ENCODE measurements around the gene UBE2F. TPM values are rescaled to one million over a fixed set of nuclear protein-coding genes. Genes with fewer than 3 reads are reported as not detected.

Gene UBE2F
- total and polyA plus RNA-seq, 2 of the 13 experiments (the other 11 are each of a cell fraction or from before 2014, with no cell fraction given) = 35.4 to 73.1 TPM

- TF ChIP-seq, protein P1, sequence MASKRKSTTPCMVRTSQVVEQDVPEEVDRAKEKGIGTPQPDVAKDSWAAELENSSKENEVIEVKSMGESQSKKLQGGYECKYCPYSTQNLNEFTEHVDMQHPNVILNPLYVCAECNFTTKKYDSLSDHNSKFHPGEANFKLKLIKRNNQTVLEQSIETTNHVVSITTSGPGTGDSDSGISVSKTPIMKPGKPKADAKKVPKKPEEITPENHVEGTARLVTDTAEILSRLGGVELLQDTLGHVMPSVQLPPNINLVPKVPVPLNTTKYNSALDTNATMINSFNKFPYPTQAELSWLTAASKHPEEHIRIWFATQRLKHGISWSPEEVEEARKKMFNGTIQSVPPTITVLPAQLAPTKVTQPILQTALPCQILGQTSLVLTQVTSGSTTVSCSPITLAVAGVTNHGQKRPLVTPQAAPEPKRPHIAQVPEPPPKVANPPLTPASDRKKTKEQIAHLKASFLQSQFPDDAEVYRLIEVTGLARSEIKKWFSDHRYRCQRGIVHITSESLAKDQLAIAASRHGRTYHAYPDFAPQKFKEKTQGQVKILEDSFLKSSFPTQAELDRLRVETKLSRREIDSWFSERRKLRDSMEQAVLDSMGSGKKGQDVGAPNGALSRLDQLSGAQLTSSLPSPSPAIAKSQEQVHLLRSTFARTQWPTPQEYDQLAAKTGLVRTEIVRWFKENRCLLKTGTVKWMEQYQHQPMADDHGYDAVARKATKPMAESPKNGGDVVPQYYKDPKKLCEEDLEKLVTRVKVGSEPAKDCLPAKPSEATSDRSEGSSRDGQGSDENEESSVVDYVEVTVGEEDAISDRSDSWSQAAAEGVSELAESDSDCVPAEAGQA (IDR thresholded peaks at IDR 0.05; ENCODE audit: low read depth) = no peak
- TF ChIP-seq, protein P1 (CRISPR knock-in tag; IDR thresholded peaks at IDR 0.05; ENCODE audit: borderline replicate concordance) = no peak
- TF ChIP-seq, protein P2, sequence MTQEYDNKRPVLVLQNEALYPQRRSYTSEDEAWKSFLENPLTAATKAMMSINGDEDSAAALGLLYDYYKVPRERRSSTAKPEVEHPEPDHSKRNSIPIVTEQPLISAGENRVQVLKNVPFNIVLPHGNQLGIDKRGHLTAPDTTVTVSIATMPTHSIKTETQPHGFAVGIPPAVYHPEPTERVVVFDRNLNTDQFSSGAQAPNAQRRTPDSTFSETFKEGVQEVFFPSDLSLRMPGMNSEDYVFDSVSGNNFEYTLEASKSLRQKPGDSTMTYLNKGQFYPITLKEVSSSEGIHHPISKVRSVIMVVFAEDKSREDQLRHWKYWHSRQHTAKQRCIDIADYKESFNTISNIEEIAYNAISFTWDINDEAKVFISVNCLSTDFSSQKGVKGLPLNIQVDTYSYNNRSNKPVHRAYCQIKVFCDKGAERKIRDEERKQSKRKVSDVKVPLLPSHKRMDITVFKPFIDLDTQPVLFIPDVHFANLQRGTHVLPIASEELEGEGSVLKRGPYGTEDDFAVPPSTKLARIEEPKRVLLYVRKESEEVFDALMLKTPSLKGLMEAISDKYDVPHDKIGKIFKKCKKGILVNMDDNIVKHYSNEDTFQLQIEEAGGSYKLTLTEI (CRISPR knock-in tag; conservative IDR thresholded peaks at IDR 0.05) = no peak
- TF ChIP-seq ZNF207 (IDR thresholded peaks at IDR 0.05; ENCODE audit: borderline replicate concordance) = no peak
- TF ChIP-seq, protein P3, sequence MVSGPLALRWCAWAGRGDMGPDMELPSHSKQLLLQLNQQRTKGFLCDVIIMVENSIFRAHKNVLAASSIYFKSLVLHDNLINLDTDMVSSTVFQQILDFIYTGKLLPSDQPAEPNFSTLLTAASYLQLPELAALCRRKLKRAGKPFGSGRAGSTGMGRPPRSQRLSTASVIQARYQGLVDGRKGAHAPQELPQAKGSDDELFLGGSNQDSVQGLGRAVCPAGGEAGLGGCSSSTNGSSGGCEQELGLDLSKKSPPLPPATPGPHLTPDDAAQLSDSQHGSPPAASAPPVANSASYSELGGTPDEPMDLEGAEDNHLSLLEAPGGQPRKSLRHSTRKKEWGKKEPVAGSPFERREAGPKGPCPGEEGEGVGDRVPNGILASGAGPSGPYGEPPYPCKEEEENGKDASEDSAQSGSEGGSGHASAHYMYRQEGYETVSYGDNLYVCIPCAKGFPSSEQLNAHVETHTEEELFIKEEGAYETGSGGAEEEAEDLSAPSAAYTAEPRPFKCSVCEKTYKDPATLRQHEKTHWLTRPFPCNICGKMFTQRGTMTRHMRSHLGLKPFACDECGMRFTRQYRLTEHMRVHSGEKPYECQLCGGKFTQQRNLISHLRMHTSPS (CRISPR knock-in tag; IDR thresholded peaks at IDR 0.05; ENCODE audit: low read depth) = no peak
- TF ChIP-seq SMYD3 (CRISPR knock-in tag; IDR thresholded peaks at IDR 0.05) = no peak
- no peak for TF ChIP-seq ISL2 (CRISPR knock-in tag; IDR thresholded peaks at IDR 0.05)
- 0 out of 2 replicates have a peak, but pooled peaks have one; percentile 23 for TF ChIP-seq ZNF121 (CRISPR knock-in tag; IDR thresholded peaks at IDR 0.05)
- TF ChIP-seq EED (CRISPR knock-in tag; IDR thresholded peaks at IDR 0.05) = 0 out of 2 replicates have a peak, but pooled peaks have one; percentile 11
- no peak for TF ChIP-seq ZNF230 (CRISPR knock-in tag; IDR thresholded peaks at IDR 0.05)
- TF ChIP-seq ZSCAN5A (CRISPR knock-in tag; IDR thresholded peaks at IDR 0.05; ENCODE audit: borderline replicate concordance) = no peak
- no peak for TF ChIP-seq ZNF468 (CRISPR knock-in tag; IDR thresholded peaks at IDR 0.05)
- TF ChIP-seq SRSF1 (optimal IDR thresholded peaks at IDR 0.05; ENCODE audit: low read depth, low read length) = peak; percentile 63
- TF ChIP-seq NBN (conservative IDR thresholded peaks at IDR 0.05) = no peak
- peak; percentile 84 for TF ChIP-seq ZNF768 (CRISPR knock-in tag; IDR thresholded peaks at IDR 0.05)
- no peak for TF ChIP-seq NFE2L1 (CRISPR knock-in tag; IDR thresholded peaks at IDR 0.05; ENCODE audit: borderline replicate concordance)
- no peak for TF ChIP-seq PPARG (CRISPR knock-in tag; conservative IDR thresholded peaks at IDR 0.05)
- no peak for TF ChIP-seq ZNF704 (CRISPR knock-in tag; IDR thresholded peaks at IDR 0.05; ENCODE audit: borderline replicate concordance)
Observed at GRCh38 chr2:237923481-237924163, 43.2 kb upstream of the UBE2F start (continued).
